Measurements from ENCODE around the gene FGF22.

The FGF22 gene

GRCh38 chr19:639253-640160 lies at the start of gene FGF22:
FGF22 (plus strand) TSS chr19:639879; CDS start chr19:639926, 47 bp downstream.
- peak; percentile 98 for DNase-seq
- peaks cover 30% of the 10 kb centered on the region for H3K27me3 Mint-ChIP-seq (ENCODE audit: low read depth, poor library complexity)
- H3K4me3 Mint-ChIP-seq, result peak within 1 kb of the TSS; percentile 79
- peaks cover 4% of the 10 kb centered on the region for H3K9me3 Mint-ChIP-seq
- H3K27ac Mint-ChIP-seq, result no peak within 1 kb of the TSS
- TF ChIP-seq, protein P1, sequence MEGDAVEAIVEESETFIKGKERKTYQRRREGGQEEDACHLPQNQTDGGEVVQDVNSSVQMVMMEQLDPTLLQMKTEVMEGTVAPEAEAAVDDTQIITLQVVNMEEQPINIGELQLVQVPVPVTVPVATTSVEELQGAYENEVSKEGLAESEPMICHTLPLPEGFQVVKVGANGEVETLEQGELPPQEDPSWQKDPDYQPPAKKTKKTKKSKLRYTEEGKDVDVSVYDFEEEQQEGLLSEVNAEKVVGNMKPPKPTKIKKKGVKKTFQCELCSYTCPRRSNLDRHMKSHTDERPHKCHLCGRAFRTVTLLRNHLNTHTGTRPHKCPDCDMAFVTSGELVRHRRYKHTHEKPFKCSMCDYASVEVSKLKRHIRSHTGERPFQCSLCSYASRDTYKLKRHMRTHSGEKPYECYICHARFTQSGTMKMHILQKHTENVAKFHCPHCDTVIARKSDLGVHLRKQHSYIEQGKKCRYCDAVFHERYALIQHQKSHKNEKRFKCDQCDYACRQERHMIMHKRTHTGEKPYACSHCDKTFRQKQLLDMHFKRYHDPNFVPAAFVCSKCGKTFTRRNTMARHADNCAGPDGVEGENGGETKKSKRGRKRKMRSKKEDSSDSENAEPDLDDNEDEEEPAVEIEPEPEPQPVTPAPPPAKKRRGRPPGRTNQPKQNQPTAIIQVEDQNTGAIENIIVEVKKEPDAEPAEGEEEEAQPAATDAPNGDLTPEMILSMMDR (IDR thresholded peaks at IDR 0.05), result no peak
- H3K4me1 Mint-ChIP-seq, result peaks cover 15% of the 10 kb centered on the region
- H3K36me3 Mint-ChIP-seq (ENCODE audit: low read depth), result peaks cover 4% of the 10 kb centered on the region

DNA sequence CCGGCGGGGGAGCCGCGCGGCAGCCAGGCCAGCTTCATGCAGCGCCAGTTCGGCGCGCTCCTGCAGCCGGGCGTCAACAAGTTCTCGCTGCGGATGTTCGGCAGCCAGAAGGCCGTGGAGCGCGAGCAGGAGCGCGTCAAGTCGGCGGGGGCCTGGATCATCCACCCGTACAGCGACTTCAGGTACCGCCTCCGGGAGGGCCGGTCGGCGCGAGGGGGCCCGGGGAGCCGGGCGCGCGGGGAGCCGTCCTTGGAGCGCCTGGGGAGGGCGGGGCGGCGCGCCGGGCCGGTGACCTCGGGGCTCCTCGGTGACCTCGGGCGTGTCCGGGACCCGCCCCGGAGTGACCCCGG lies 49.3 kb upstream of the FGF22 start:
- TF ChIP-seq, protein P1 (IDR thresholded peaks at IDR 0.05), result no peak
- H3K36me3 Mint-ChIP-seq (ENCODE audit: low read depth), result no peaks in the 10 kb centered on the region
- peaks cover 71% of the 10 kb centered on the region for H3K27me3 Mint-ChIP-seq (ENCODE audit: low read depth, poor library complexity)
- no peak overlapping the region for H3K27ac Mint-ChIP-seq
- DNase-seq, result peak; percentile 39
- H3K4me3 Mint-ChIP-seq, result no peak overlapping the region
- H3K4me1 Mint-ChIP-seq, result no peaks in the 10 kb centered on the region
- no peaks in the 10 kb centered on the region for H3K9me3 Mint-ChIP-seq

DNA sequence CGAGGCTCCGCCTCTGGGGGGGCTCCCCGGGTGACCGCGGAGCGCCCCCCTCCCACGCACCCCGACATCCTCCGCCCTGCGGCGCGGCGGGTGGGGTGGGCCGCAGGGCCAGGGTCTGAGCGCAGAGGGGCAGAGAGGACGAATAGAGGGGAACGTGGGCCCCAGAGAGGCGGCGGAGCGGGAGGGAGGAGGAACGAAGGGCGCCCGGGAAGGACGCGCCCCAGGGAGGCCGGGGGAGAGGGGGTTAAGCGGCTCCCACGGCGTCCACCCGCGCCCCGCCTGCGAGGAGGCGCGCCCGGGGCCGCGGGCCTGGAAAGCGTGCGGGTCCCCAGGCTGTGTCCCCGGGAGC lies 49.0 kb upstream of the FGF22 start:
- no peaks in the 10 kb centered on the region for H3K4me1 Mint-ChIP-seq
- H3K9me3 Mint-ChIP-seq, result no peaks in the 10 kb centered on the region
- H3K27ac Mint-ChIP-seq, result no peak overlapping the region
- no peaks in the 10 kb centered on the region for H3K36me3 Mint-ChIP-seq (ENCODE audit: low read depth)
- TF ChIP-seq, protein P1 (IDR thresholded peaks at IDR 0.05), result no peak
- no peak overlapping the region for H3K4me3 Mint-ChIP-seq
- no peak for DNase-seq
- H3K27me3 Mint-ChIP-seq (ENCODE audit: low read depth, poor library complexity), result peaks cover 71% of the 10 kb centered on the region

- H3K27ac Mint-ChIP-seq, result no peak overlapping the region
- DNase-seq, result peak; percentile 81
- H3K4me3 Mint-ChIP-seq, result peak overlapping the region; percentile 52
- H3K4me1 Mint-ChIP-seq, result no peaks in the 10 kb centered on the region
- peaks cover 75% of the 10 kb centered on the region for H3K27me3 Mint-ChIP-seq (ENCODE audit: low read depth, poor library complexity)
- TF ChIP-seq, protein P1 (IDR thresholded peaks at IDR 0.05), result no peak
- no peaks in the 10 kb centered on the region for H3K36me3 Mint-ChIP-seq (ENCODE audit: low read depth)
- no peaks in the 10 kb centered on the region for H3K9me3 Mint-ChIP-seq
Measured at GRCh38 chr19:591099-591958, 48.4 kb upstream of the FGF22 start.

DNA sequence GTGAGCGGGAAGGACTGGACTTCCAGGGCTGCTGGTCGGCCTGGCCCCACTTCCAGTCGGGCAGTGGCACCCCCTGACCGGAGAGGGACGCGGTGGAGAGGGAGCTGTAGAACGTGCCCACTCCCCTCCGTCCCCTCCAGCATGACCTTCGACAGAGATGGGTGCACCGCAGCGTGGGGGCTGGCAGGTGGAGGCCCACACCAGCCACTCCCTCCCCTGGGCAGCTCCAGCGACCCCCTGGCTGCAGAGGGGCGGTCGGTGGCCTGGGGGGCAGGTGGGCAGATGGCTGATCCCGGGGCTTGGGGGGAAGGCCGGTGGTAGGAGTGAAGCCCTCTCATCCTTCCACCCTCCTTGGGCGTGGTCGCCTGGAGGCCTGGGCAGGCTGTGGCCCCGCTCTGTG lies 47.6 kb upstream of the FGF22 start:
- peaks cover 73% of the 10 kb centered on the region for H3K27me3 Mint-ChIP-seq (ENCODE audit: low read depth, poor library complexity)
- DNase-seq, result no peak
- H3K4me1 Mint-ChIP-seq, result no peaks in the 10 kb centered on the region
- TF ChIP-seq, protein P1 (IDR thresholded peaks at IDR 0.05), result no peak
- no peaks in the 10 kb centered on the region for H3K36me3 Mint-ChIP-seq (ENCODE audit: low read depth)
- no peak overlapping the region for H3K27ac Mint-ChIP-seq
- H3K9me3 Mint-ChIP-seq, result no peaks in the 10 kb centered on the region
- no peak overlapping the region for H3K4me3 Mint-ChIP-seq

All from nephron progenitor cell (in vitro differentiated cells).